B cell (primary cell): Measurements from ENCODE around the gene AKR7A3.
"Not testable (repeated sequence)": the region's sequence is repeated elsewhere in the genome, so short reads cannot be mapped to it uniquely, and the experiment has no call there.

ENCODE experiments used
- EZH2 ChIP-seq: IDR thresholded peaks from 2 replicates; pipeline ENCODE4 v1.6.1; 2012; ENCODE audit warnings: borderline replicate concordance, low read depth, mild to moderate bottlenecking, moderate library complexity, low read length; ENCODE audit not compliant: insufficient read depth, poor library complexity, severe bottlenecking
- TF ChIP-seq, protein P1 (sequence below): fragments of 200-600 bp; IDR thresholded peaks from one replicate; pipeline ENCODE4 v1.8.0; 2022; ENCODE audit warnings: antibody characterized with exemption, mild to moderate bottlenecking

DNA sequence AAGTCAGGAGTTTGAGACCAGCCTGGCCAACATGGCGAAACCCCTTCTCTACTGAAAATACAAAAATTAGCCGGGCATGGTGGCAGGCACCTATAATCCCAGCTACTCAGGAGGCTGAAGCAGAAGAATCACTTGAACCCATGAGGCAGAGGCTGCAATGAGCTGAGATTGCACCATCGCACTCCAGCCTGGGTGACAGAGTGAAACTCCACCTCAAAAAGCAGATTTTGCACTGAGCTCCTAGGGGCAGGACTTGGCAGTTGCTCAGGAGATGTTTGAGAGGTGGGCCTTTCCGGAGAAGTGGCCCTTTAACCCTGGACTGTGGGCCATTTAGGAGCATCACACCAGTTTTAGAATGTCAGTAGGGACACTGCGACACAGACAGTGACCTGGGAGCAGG, 32.3 kb downstream of the AKR7A3 start:
- TF ChIP-seq, protein P1, sequence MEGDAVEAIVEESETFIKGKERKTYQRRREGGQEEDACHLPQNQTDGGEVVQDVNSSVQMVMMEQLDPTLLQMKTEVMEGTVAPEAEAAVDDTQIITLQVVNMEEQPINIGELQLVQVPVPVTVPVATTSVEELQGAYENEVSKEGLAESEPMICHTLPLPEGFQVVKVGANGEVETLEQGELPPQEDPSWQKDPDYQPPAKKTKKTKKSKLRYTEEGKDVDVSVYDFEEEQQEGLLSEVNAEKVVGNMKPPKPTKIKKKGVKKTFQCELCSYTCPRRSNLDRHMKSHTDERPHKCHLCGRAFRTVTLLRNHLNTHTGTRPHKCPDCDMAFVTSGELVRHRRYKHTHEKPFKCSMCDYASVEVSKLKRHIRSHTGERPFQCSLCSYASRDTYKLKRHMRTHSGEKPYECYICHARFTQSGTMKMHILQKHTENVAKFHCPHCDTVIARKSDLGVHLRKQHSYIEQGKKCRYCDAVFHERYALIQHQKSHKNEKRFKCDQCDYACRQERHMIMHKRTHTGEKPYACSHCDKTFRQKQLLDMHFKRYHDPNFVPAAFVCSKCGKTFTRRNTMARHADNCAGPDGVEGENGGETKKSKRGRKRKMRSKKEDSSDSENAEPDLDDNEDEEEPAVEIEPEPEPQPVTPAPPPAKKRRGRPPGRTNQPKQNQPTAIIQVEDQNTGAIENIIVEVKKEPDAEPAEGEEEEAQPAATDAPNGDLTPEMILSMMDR = not testable (repeated sequence)
- not testable (repeated sequence) for TF ChIP-seq EZH2
